ENCODE data around the gene FCRLA. TPM values are rescaled to one million over a fixed set of nuclear protein-coding genes. Genes with fewer than 3 reads are reported as not detected.

FCRLA gene
- total RNA-seq, 2 donors from 2014 or later: not detected

DNA sequence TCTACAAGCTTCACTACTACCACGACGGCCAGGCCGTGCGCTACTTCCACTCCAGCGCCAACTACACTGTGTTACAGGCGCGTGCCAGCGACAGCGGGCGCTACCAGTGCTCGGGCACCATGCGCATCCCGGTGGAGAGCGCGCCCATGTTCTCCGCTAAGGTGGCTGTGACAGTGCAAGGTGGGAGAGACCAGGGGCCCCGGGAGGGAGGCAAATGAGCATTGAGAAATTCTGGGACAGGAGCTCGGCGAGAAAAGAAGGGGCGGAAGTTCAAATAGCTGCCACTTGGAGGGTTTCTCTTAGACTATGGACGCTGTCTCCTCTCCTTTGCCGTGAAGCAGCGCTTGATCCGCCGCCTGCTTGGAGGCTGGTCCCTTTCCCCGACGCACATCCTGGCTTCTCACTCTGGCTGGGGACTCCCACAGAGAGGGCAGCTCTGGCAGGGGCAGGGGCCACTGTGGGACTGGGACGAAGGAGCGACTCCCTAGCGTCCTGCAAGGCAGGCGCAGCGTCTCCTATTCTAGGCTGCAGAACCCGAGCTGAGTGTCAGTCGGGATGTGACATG is 19.0 kb downstream of the FCRLA start:
- Histone ChIP-seq H3K9me3 (no peaks in the 10 kb centered on the region), H3K27me3 (replicated peaks; ENCODE audit: insufficient read depth) (no peaks in the 10 kb centered on the region), H3K4me3 (peak overlapping the region; percentile 92), H3K36me3 (no peaks in the 10 kb centered on the region), H3K4me1 (ENCODE audit: control insufficient read depth in 1 of 2, low read depth in 2 of 2) (peaks cover 0 to 18% of the 10 kb centered on the region in 2 donors), H3K27ac (peak overlapping the region; percentile 81 to 82)
- ATAC-seq (ENCODE audit: insufficient number of reproducible peaks, low FRiP score, low read depth) (peak; percentile 30), DNase-seq (ENCODE audit: low spot score) (no peak)
- peak; percentile 37 for TF ChIP-seq CTCF (IDR thresholded peaks at IDR 0.05)

DNA sequence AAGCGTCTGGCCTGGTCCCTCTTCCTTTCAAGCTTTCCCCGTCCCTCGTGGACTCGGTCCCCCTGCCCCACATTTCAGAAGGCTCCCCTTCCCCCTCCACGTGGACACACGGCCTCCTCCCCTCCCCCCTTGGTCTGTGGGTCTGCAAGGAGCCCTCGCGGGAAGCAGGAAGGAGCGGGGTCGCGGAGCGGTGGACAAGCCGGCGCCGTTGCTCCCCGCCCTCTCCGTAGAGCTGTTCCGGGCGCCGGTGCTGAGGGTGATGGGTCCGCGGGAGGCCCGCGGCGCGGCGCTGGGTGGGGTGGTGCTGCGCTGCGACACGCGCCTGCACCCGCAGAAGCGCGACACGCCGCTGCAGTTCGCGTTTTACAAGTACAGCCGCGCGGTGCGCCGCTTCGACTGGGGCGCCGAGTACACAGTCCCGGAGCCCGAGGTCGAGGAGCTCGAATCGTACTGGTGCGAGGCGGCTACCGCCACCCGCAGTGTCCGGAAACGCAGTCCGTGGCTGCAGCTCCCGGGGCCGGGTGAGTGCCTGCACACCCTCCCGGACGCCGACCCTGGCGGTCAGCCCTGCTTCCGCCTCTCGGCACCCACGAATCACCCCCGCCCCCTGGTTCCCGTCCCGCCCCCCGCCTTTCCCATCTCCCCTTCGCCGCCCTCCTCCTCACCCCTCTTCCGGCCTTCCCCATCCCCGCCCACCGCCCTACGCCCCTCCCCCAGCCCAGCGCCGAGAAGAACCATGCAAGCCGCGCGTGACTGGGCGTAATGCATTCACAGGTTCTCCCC is 19.6 kb downstream of the FCRLA start:
- no peak for TF ChIP-seq CTCF (IDR thresholded peaks at IDR 0.05)
- H3K4me1 ChIP-seq (ENCODE audit: control insufficient read depth in 1 of 2, low read depth in 2 of 2): peaks cover 0 to 18% of the 10 kb centered on the region in 2 donors
- no peaks in the 10 kb centered on the region for H3K9me3 ChIP-seq
- peak overlapping the region; percentile 92 for H3K4me3 ChIP-seq
- DNase-seq (ENCODE audit: low spot score) (peak; percentile 63), ATAC-seq (ENCODE audit: insufficient number of reproducible peaks, low FRiP score, low read depth) (peak; percentile 63)
- H3K36me3 ChIP-seq: no peaks in the 10 kb centered on the region
- no peaks in the 10 kb centered on the region for H3K27me3 ChIP-seq (replicated peaks; ENCODE audit: insufficient read depth)
- peak overlapping the region; percentile 82 to 85 for H3K27ac ChIP-seq

- ATAC-seq (ENCODE audit: insufficient number of reproducible peaks, low FRiP score, low read depth) (peak; percentile 19), DNase-seq (ENCODE audit: low spot score) (no peak)
- H3K36me3 ChIP-seq: no peaks in the 10 kb centered on the region
- H3K27ac ChIP-seq: peak overlapping the region; percentile 46 to 85
- H3K9me3 ChIP-seq: no peaks in the 10 kb centered on the region
- TF ChIP-seq CTCF (IDR thresholded peaks at IDR 0.05): no peak
- peaks cover 0 to 18% of the 10 kb centered on the region in 2 donors for H3K4me1 ChIP-seq (ENCODE audit: control insufficient read depth in 1 of 2, low read depth in 2 of 2)
- H3K27me3 ChIP-seq (replicated peaks; ENCODE audit: insufficient read depth): no peaks in the 10 kb centered on the region
- peak overlapping the region; percentile 92 for H3K4me3 ChIP-seq
These were observed 20.4 kb downstream of the FCRLA start for GRCh38 chr1:161727256-161727924.

- Histone ChIP-seq H3K36me3 (no peaks in the 10 kb centered on the region), H3K27me3 (replicated peaks; ENCODE audit: insufficient read depth) (no peaks in the 10 kb centered on the region), H3K27ac (no peak overlapping the region), H3K4me3 (no peak overlapping the region), H3K9me3 (no peaks in the 10 kb centered on the region), H3K4me1 (ENCODE audit: control insufficient read depth in 1 of 2, low read depth in 2 of 2) (peaks cover 0 to 18% of the 10 kb centered on the region in 2 donors)
- TF ChIP-seq CTCF (IDR thresholded peaks at IDR 0.05): no peak
- ATAC-seq (ENCODE audit: insufficient number of reproducible peaks, low FRiP score, low read depth) (no peak), DNase-seq (ENCODE audit: low spot score) (no peak)
These were observed 21.6 kb downstream of the FCRLA start for GRCh38 chr1:161728376-161729226.

Measured in thoracic aorta (tissue), 2 donors.